Measurements from ENCODE around the gene NUDT22. TPM values are rescaled to one million over a fixed set of nuclear protein-coding genes. Genes with fewer than 3 reads are reported as not detected.
A peak's percentile ranks its signal among the peaks of the same experiment; 100 is the strongest.

Gene NUDT22
- total and polyA plus RNA-seq, 2 of the 4 experiments (the other 2 are of a cell fraction), result 21.3 to 44.6 TPM

- Histone ChIP-seq H4K8ac (ENCODE audit: low read depth in 2 of 2, low read length in 2 of 2) (peak overlapping the region; percentile 88 to 95), H2BK15ac (ENCODE audit: low read depth, low read length) (peak overlapping the region; percentile 15; the same call in 1 of the 3 replicates), H3K4me3 (ENCODE audit: insufficient read depth, low read depth, low read length) (no peak overlapping the region), H3K4me1 (ENCODE audit: control insufficient read depth, insufficient read depth, low read length) (peaks cover 10% of the 10 kb centered on the region), H3K36me3 (ENCODE audit: control insufficient read depth, insufficient read depth, low read length) (peaks cover 28% of the 10 kb centered on the region), H3K4ac (ENCODE audit: low read depth, low read length) (peak overlapping the region; percentile 89), H4K20me1 (ENCODE audit: insufficient read depth, low read length) (peaks cover 8% of the 10 kb centered on the region; the same call in 1 of the 2 replicates), H2BK120ac (ENCODE audit: low read depth, low read length) (peak overlapping the region; percentile 72; the same call in 1 of the 2 replicates), H3K9ac (ENCODE audit: low read depth, low read length) (no peak overlapping the region; the same call in 1 of the 2 replicates), H2AK5ac (ENCODE audit: low read depth, low read length) (peak overlapping the region; percentile 76), H2AFZ (replicated peaks; ENCODE audit: low read length, poor library complexity) (peak overlapping the region; percentile 94), H3K27me3 (ENCODE audit: control insufficient read depth, insufficient read depth, low read length) (no peaks in the 10 kb centered on the region), H4K5ac (ENCODE audit: low read depth, low read length) (peak overlapping the region; percentile 92), H3K18ac (ENCODE audit: low read depth, low read length) (peak overlapping the region; percentile 50), H2BK20ac (ENCODE audit: low read depth, low read length) (peak overlapping the region; percentile 20; the same call in 1 of the 2 replicates), H3K79me1 (ENCODE audit: low read depth in 1 of 2, low read length in 2 of 2) (peaks cover 0 to 22% of the 10 kb centered on the region in 2 experiments; a peak in 2 of 4 replicates), H3K23ac (ENCODE audit: low read depth, low read length) (no peak overlapping the region), H4K91ac (ENCODE audit: insufficient read depth, low read depth, low read length) (peak overlapping the region; percentile 94; the same call in 1 of the 2 replicates), H3K9me1 (ENCODE audit: insufficient read depth, low read length) (no peaks in the 10 kb centered on the region; the same call in 1 of the 2 replicates), H3K27ac (ENCODE audit: insufficient read depth, low read length) (peak overlapping the region; percentile 62), H3K56ac (ENCODE audit: extremely low read depth, insufficient read depth, low read length) (peak overlapping the region; percentile 5; the same call in 1 of the 2 replicates), H3K14ac (replicated peaks; ENCODE audit: low read depth, low read length) (peak overlapping the region; percentile 38; the same call in 1 of the 2 replicates), H3K9me3 (ENCODE audit: control insufficient read depth, insufficient read depth, low read length) (no peaks in the 10 kb centered on the region), H3K4me2 (ENCODE audit: low read depth, low read length) (no peak overlapping the region), H2BK5ac (ENCODE audit: low read depth, low read length, poor library complexity, severe bottlenecking) (peak overlapping the region; percentile 91), H2AK9ac (replicated peaks; ENCODE audit: low read depth, low read length, poor library complexity) (peak overlapping the region; percentile 95)
- TF ChIP-seq FOS (IDR thresholded peaks at IDR 0.05; ENCODE audit: low read depth, low read length) (no peak), CHD1 (IDR thresholded peaks at IDR 0.05; ENCODE audit: low read depth, low read length) (no peak), RCOR1 (IDR thresholded peaks at IDR 0.05; ENCODE audit: insufficient replicate concordance, low read length) (no peak), USF2 (IDR thresholded peaks at IDR 0.05; ENCODE audit: low read depth, low read length) (no peak), MAZ (IDR thresholded peaks at IDR 0.05; ENCODE audit: borderline replicate concordance, low read depth, low read length) (no peak), CEBPB (IDR thresholded peaks at IDR 0.05; ENCODE audit: low read depth, low read length) (no peak), BHLHE40 (IDR thresholded peaks at IDR 0.05; ENCODE audit: low read depth, low read length) (no peak), RFX5 (IDR thresholded peaks at IDR 0.05; ENCODE audit: low read depth, low read length) (no peak), MXI1 (IDR thresholded peaks at IDR 0.05; ENCODE audit: borderline replicate concordance, low read depth, low read length) (no peak), MAFK (IDR thresholded peaks at IDR 0.05; ENCODE audit: low read depth, low read length) (no peak), NFE2L2 (IDR thresholded peaks at IDR 0.05; ENCODE audit: low read depth, low read length) (no peak)
- dilution Hi-C loops (cut with HindIII; ENCODE audit: low sequenced_read_pairs, unreplicated experiment), result no loop called here
- no peak for ATAC-seq (ENCODE audit: low read depth)
- CTCF ChIA-PET, result interaction anchor here (0.7 to 2.0 kb wide), 2 partner anchors 9 to 93 kb away, joined by 3 to 7 read pairs; no protein-coding TSS in a partner anchor
- WGBS, 2 experiments (ENCODE audit: extremely low coverage in 2 of 2, insufficient read length in 1 of 2), result 95% methylated on average over 8 of the region's 23 CpGs; no CpG with 5 or more reads in 1 of the 2 experiments
- no peak for DNase-seq
- intact Hi-C loops (cut with micrococcal nuclease), result loop anchor here (10.0 kb wide), 1 partner anchor 447 kb away; no protein-coding TSS in a partner anchor
- in situ Hi-C loops (cut with MboI; ENCODE audit: low sequenced_read_pairs), result no loop called here
- POLR2A ChIA-PET (ENCODE audit: unreplicated experiment), result no interaction called here
- no TSS peak for BruUV-seq (replicated peaks)
These were observed 17.8 kb upstream of the NUDT22 start for GRCh38 chr11:64208086-64208795.

Measured in IMR-90 (cell line).